Measurements from ENCODE around the gene MAN1A1. TPM values are rescaled to one million over a fixed set of nuclear protein-coding genes. Genes with fewer than 3 reads are reported as not detected.

Gene MAN1A1
- total RNA-seq, 4 donors from 2014 or later, result 30.0 to 99.0 (median 69.8) TPM

- no peak for DNase-seq
- Histone ChIP-seq H3K36me3 (no peaks in the 10 kb centered on the region), H3K9me3 (no peaks in the 10 kb centered on the region), H3K4me3 (no peak overlapping the region), H3K4me1 (peaks cover 0 to 8% of the 10 kb centered on the region in 2 donors), H3K27ac (peak overlapping the region in 1 of 2 donors; percentile 2), H3K27me3 (no peaks in the 10 kb centered on the region)
- TF ChIP-seq, protein P1, sequence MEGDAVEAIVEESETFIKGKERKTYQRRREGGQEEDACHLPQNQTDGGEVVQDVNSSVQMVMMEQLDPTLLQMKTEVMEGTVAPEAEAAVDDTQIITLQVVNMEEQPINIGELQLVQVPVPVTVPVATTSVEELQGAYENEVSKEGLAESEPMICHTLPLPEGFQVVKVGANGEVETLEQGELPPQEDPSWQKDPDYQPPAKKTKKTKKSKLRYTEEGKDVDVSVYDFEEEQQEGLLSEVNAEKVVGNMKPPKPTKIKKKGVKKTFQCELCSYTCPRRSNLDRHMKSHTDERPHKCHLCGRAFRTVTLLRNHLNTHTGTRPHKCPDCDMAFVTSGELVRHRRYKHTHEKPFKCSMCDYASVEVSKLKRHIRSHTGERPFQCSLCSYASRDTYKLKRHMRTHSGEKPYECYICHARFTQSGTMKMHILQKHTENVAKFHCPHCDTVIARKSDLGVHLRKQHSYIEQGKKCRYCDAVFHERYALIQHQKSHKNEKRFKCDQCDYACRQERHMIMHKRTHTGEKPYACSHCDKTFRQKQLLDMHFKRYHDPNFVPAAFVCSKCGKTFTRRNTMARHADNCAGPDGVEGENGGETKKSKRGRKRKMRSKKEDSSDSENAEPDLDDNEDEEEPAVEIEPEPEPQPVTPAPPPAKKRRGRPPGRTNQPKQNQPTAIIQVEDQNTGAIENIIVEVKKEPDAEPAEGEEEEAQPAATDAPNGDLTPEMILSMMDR (IDR thresholded peaks at IDR 0.05), result no peak
- TF ChIP-seq POLR2A (IDR thresholded peaks at IDR 0.05), result no peak
- intact Hi-C loops (cut with DNase I; ENCODE audit: low total_unique reads), result no loop called here
Observed at GRCh38 chr6:119285908-119286625, 63.5 kb downstream of the MAN1A1 start.

- intact Hi-C loops (cut with DNase I; ENCODE audit: low total_unique reads), result no loop called here
- H3K36me3 ChIP-seq, result no peaks in the 10 kb centered on the region
- DNase-seq, result no peak
- no peak overlapping the region for H3K4me3 ChIP-seq
- H3K9me3 ChIP-seq, result no peaks in the 10 kb centered on the region
- H3K4me1 ChIP-seq, result peaks cover 0 to 8% of the 10 kb centered on the region in 2 donors
- TF ChIP-seq POLR2A (IDR thresholded peaks at IDR 0.05), result no peak
- TF ChIP-seq, protein P1 (IDR thresholded peaks at IDR 0.05), result no peak
- H3K27ac ChIP-seq, result no peak overlapping the region
- no peaks in the 10 kb centered on the region for H3K27me3 ChIP-seq
Observed at GRCh38 chr6:119284861-119285521, 64.6 kb downstream of the MAN1A1 start.

DNA sequence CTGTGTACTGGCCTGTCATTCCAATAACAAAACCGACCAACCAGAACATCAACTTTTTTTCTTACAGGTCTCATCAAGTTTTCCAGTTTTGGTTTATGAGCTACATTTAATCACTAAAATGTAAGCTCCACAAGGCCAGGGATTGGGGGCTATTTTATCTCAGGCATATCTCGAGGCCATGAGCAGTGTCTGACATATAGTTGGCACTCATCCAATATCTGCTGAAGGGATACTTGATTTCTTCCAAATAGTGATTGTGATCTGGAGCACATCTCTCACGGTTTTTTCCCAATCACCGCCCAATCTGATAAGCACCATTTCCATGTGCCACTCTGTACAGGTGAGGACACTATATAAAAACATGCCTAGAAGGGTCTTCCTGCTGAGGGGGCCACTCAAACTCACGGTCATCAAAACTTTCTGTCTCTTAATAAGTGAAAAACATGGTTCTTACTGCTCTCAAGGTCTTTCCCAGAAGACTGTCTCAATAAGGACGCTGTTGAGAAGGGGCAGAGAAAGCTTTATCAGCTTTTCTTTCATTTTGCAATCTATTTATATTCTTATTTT, 65.5 kb downstream of the MAN1A1 start:
- no peak overlapping the region for H3K27ac ChIP-seq
- no peaks in the 10 kb centered on the region for H3K9me3 ChIP-seq
- no peaks in the 10 kb centered on the region for H3K36me3 ChIP-seq
- peaks cover 0 to 8% of the 10 kb centered on the region in 2 donors for H3K4me1 ChIP-seq
- H3K4me3 ChIP-seq, result no peak overlapping the region
- intact Hi-C loops (cut with DNase I; ENCODE audit: low total_unique reads), result no loop called here
- no peaks in the 10 kb centered on the region for H3K27me3 ChIP-seq
- TF ChIP-seq POLR2A (IDR thresholded peaks at IDR 0.05), result no peak
- TF ChIP-seq, protein P1 (IDR thresholded peaks at IDR 0.05), result no peak
- DNase-seq, result no peak

DNA sequence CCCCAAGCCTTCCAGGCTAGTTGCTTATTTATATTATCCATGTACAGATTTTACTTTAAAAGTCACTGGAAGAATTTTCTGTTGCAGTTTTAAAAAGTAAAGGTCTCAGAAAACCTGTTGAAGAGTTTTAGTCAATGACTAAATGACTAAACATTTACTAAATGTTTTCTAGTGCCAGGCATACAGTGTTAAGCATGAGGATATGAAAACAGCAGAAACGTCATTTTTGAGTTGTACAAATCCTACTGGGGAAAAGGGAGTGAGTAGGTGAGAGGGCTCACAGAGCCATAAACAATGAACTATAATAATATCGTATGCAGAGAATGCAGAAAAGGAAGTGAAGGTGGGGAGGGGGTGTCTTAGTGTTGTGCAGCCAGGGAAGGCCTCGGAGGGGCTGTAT, 66.3 kb downstream of the MAN1A1 start:
- Histone ChIP-seq H3K4me3 (no peak overlapping the region), H3K27ac (no peak overlapping the region), H3K9me3 (no peaks in the 10 kb centered on the region), H3K36me3 (no peaks in the 10 kb centered on the region), H3K27me3 (no peaks in the 10 kb centered on the region), H3K4me1 (peaks cover 0 to 8% of the 10 kb centered on the region in 2 donors)
- no peak for DNase-seq
- no peak for TF ChIP-seq POLR2A (IDR thresholded peaks at IDR 0.05)
- TF ChIP-seq, protein P1 (IDR thresholded peaks at IDR 0.05), result no peak
- intact Hi-C loops (cut with DNase I; ENCODE audit: low total_unique reads), result no loop called here

- Histone ChIP-seq H3K4me1 (peaks cover 3 to 5% of the 10 kb centered on the region in 2 donors), H3K9me3 (no peaks in the 10 kb centered on the region), H3K36me3 (no peaks in the 10 kb centered on the region), H3K27me3 (no peaks in the 10 kb centered on the region), H3K4me3 (no peak overlapping the region), H3K27ac (no peak overlapping the region)
- DNase-seq, result no peak
- TF ChIP-seq, protein P1 (IDR thresholded peaks at IDR 0.05), result no peak
- TF ChIP-seq POLR2A (IDR thresholded peaks at IDR 0.05), result no peak
- intact Hi-C loops (cut with DNase I; ENCODE audit: low total_unique reads), result no loop called here
Observed at GRCh38 chr6:119280668-119281067, 68.9 kb downstream of the MAN1A1 start.

Measured in uterus (tissue), 4 donors.